Measurements from ENCODE around the gene SERPINH1.

GRCh38 chr11:75535071-75535470 lies 27.0 kb upstream of the SERPINH1 start:
- TF ChIP-seq CTCF (IDR thresholded peaks at IDR 0.05; ENCODE audit: insufficient read depth, low read length) (no peak), POLR2AphosphoS5 (IDR thresholded peaks at IDR 0.05; ENCODE audit: low read depth) (no peak), REST (IDR thresholded peaks at IDR 0.05; ENCODE audit: insufficient replicate concordance, low read depth) (no peak), SPI1 (IDR thresholded peaks at IDR 0.05; ENCODE audit: borderline replicate concordance, low read depth) (no peak)

All from HL-60 (cell line).